Aorta (tissue), 5 donors: Measurements from ENCODE around the gene TBX21. TPM values are rescaled to one million over a fixed set of nuclear protein-coding genes. Genes with fewer than 3 reads are reported as not detected.

Experiments
- ATAC-seq: fragments of 200-7000 bp; cut with Tn5 transposase; one replicate; pipeline ENCODE4 v1.9.1; 2022; ENCODE audit warnings: moderate library complexity; ENCODE audit not compliant: low FRiP score
- DNase-seq, 2 donors: peaks; one replicate each; pipeline ENCODE4 v3.0.0-alpha.2; 2020
- H3K27ac ChIP-seq, 2 donors: one replicate each; pipeline ENCODE4 v1.5.1; 2013; ENCODE audit warnings: low read length in 2 of 2, mild to moderate bottlenecking in 2 of 2, moderate library complexity in 2 of 2, control low read depth in 1 of 2, inconsistent platforms in 1 of 2, low read depth in 1 of 2
- H3K27me3 ChIP-seq, 2 donors: one replicate each; pipeline ENCODE4 v1.6.1; 2013; ENCODE audit warnings: control low read depth in 1 of 2, low read length in 1 of 2, mild to moderate bottlenecking in 1 of 2, moderate library complexity in 1 of 2; ENCODE audit not compliant: insufficient read depth in 2 of 2, control insufficient read depth in 1 of 2
- H3K36me3 ChIP-seq, 2 donors: one replicate each; pipeline ENCODE4 v1.6.1; 2013; ENCODE audit warnings: control low read depth in 1 of 2, low read length in 1 of 2, mild to moderate bottlenecking in 1 of 2; ENCODE audit not compliant: insufficient read depth in 2 of 2, control insufficient read depth in 1 of 2
- H3K4me1 ChIP-seq, 2 donors: one replicate each; pipeline ENCODE4 v1.6.1; 2013; ENCODE audit warnings: low read length in 2 of 2, control low read depth in 1 of 2, mild to moderate bottlenecking in 1 of 2, moderate library complexity in 1 of 2; ENCODE audit not compliant: insufficient read depth in 2 of 2, control insufficient read depth in 1 of 2
- H3K4me3 ChIP-seq, 2 donors: one replicate each; pipeline ENCODE4 v1.5.1; 2013; ENCODE audit warnings: low read length in 2 of 2, control low read depth in 1 of 2, mild to moderate bottlenecking in 1 of 2
- H3K9me3 ChIP-seq: one replicate; pipeline ENCODE4 v1.6.1; 2013; ENCODE audit warnings: mild to moderate bottlenecking, low read length; ENCODE audit not compliant: control insufficient read depth
- WGBS, 2 donors: extraction: QIAGEN DNeasy Blood & Tissue Kit; methylation state at CpG; one replicate each; pipeline ENCODE4 v1.1.7; 2013; 5-methylcytosine and 5-hydroxymethylcytosine counted together
- intact Hi-C, 2 donors: fragments of 100-400 bp; cut with DNase I; formaldehyde crosslinking; loops; one replicate each; pipeline versions ENCODE4 v1.14.2 to v1.15.0; 2022
- polyA plus RNA-seq, 2 donors: library from polyadenylated mRNA; stranded (reverse); fragments of 200-250 nt; gene quantifications; one replicate each; pipeline ENCODE4 v1.2.3, GENCODE V29; 2013
- total RNA-seq, 2 donors: library from RNA; stranded (reverse); fragmentation: NEBNext Ultra II Directional; extraction: Animal tissue kit (Norgen Biotek cat#: 25700); gene quantifications; one replicate each; pipeline ENCODE4 v1.2.1, GENCODE V29; 2021
- donor health status: healthy with polysubstance abuse.
- donor health status: Bipolar disorder and iron deficiency.
- donor health status: DM: no; HTN: no; CAD: no.
- donor health status: DM: no; HTN: no; CAD: no.
- donor health status: DM: yes; HTN: yes; CAD: no.

TBX21 gene
- total and polyA plus RNA-seq, 4 donors: 0.39 to 0.99 TPM; not detected in 2

GRCh38 chr17:47696717-47697642 is 36.1 kb upstream of the TBX21 start:
- Histone ChIP-seq H3K27ac (no peak overlapping the region), H3K9me3 (no peaks in the 10 kb centered on the region), H3K36me3 (no peaks in the 10 kb centered on the region), H3K27me3 (no peaks in the 10 kb centered on the region), H3K4me1 (no peaks in the 10 kb centered on the region), H3K4me3 (no peak overlapping the region)
- DNase-seq (peak in 1 of 2 donors; percentile 71), ATAC-seq (no peak)
- intact Hi-C loops: loop anchor here (10.0 kb wide), 1 partner anchor 108 kb away; no protein-coding TSS in a partner anchor
- 76 to 80% methylated on average over 11 of the region's 11 CpGs for WGBS, 2 donors

GRCh38 chr17:47697906-47698711 is 34.9 kb upstream of the TBX21 start:
- intact Hi-C loops: loop anchor here (10.0 kb wide), 1 partner anchor 107 kb away; no protein-coding TSS in a partner anchor

GRCh38 chr17:47698749-47699535 is 34.1 kb upstream of the TBX21 start:
- Histone ChIP-seq H3K4me3 (no peak overlapping the region), H3K4me1 (no peaks in the 10 kb centered on the region), H3K36me3 (no peaks in the 10 kb centered on the region), H3K27me3 (no peaks in the 10 kb centered on the region), H3K27ac (no peak overlapping the region), H3K9me3 (no peaks in the 10 kb centered on the region)
- intact Hi-C loops: loop anchor here (10.0 kb wide), 1 partner anchor 106 kb away; no protein-coding TSS in a partner anchor
- 66 to 68% methylated on average over 25 of the region's 25 CpGs for WGBS, 2 donors
- DNase-seq (peak in 1 of 2 donors; percentile 88), ATAC-seq (no peak)

More at GRCh38 chr17:47697906-47698711, 34.9 kb upstream of the TBX21 start:
- Histone ChIP-seq H3K27ac (no peak overlapping the region), H3K4me1 (no peaks in the 10 kb centered on the region), H3K27me3 (no peaks in the 10 kb centered on the region), H3K4me3 (no peak overlapping the region), H3K9me3 (no peaks in the 10 kb centered on the region), H3K36me3 (no peaks in the 10 kb centered on the region)
- 74% methylated on average over 9 of the region's 9 CpGs for WGBS, 2 donors
- peak in 1 of 2 donors; percentile 72 for DNase-seq
- no peak for ATAC-seq

- ATAC-seq (no peak), DNase-seq (no peak)
- H3K9me3 ChIP-seq: no peaks in the 10 kb centered on the region
- H3K4me3 ChIP-seq: no peak overlapping the region
- H3K4me1 ChIP-seq: no peaks in the 10 kb centered on the region
- 95% methylated on average over 4 of the region's 4 CpGs for WGBS, 2 donors
- H3K36me3 ChIP-seq: no peaks in the 10 kb centered on the region
- intact Hi-C loops: loop anchor here (10.0 kb wide), 1 partner anchor 105 kb away; no protein-coding TSS in a partner anchor
- H3K27me3 ChIP-seq: no peaks in the 10 kb centered on the region
- no peak overlapping the region for H3K27ac ChIP-seq
These were observed 33.5 kb upstream of the TBX21 start for GRCh38 chr17:47699536-47699840.

- ATAC-seq (no peak), DNase-seq (peak; percentile 33 to 51)
- intact Hi-C loops: no loop called here
- no peak overlapping the region for H3K4me3 ChIP-seq
- H3K27ac ChIP-seq: no peak overlapping the region
- no peaks in the 10 kb centered on the region for H3K27me3 ChIP-seq
- WGBS, 2 donors: 89 to 94% methylated on average over 13 of the region's 13 CpGs
- no peaks in the 10 kb centered on the region for H3K36me3 ChIP-seq
- no peaks in the 10 kb centered on the region for H3K9me3 ChIP-seq
- no peaks in the 10 kb centered on the region for H3K4me1 ChIP-seq
These were observed 32.3 kb upstream of the TBX21 start for GRCh38 chr17:47700471-47701449.

GRCh38 chr17:47701608-47702007 is 31.4 kb upstream of the TBX21 start:
- Histone ChIP-seq H3K27ac (no peak overlapping the region), H3K27me3 (no peaks in the 10 kb centered on the region), H3K4me1 (no peaks in the 10 kb centered on the region), H3K9me3 (no peaks in the 10 kb centered on the region), H3K36me3 (no peaks in the 10 kb centered on the region), H3K4me3 (no peak overlapping the region)
- DNase-seq (peak; percentile 30 to 48), ATAC-seq (no peak)
- 93 to 97% methylated on average over 4 of the region's 4 CpGs for WGBS, 2 donors
- intact Hi-C loops: no loop called here

- H3K27ac ChIP-seq: no peak overlapping the region
- no peaks in the 10 kb centered on the region for H3K36me3 ChIP-seq
- H3K4me1 ChIP-seq: no peaks in the 10 kb centered on the region
- DNase-seq: peak; percentile 33 to 61
- no peak for ATAC-seq
- no peaks in the 10 kb centered on the region for H3K27me3 ChIP-seq
- 85 to 91% methylated on average over 11 to 12 of the region's 12 CpGs for WGBS, 2 donors
- intact Hi-C loops: no loop called here
- no peak overlapping the region for H3K4me3 ChIP-seq
- no peaks in the 10 kb centered on the region for H3K9me3 ChIP-seq
These were observed 30.5 kb upstream of the TBX21 start for GRCh38 chr17:47702391-47702995.
